Left cardiac atrium (tissue), 4 donors: Measurements from ENCODE around the gene NFIA. TPM values are rescaled to one million over a fixed set of nuclear protein-coding genes. Genes with fewer than 3 reads are reported as not detected.
"Not testable (repeated sequence)": the region's sequence is repeated elsewhere in the genome, so short reads cannot be mapped to it uniquely, and the experiment has no call there.

ENCODE experiments used
- ATAC-seq, 2 donors: fragments of 200-7000 bp; cut with Tn5 transposase; one replicate each; pipeline ENCODE4 v1.9.1; 2020; ENCODE audit warnings: mild to moderate bottlenecking in 2 of 2, moderate library complexity in 2 of 2
- DNase-seq: peaks from one replicate; pipeline ENCODE4 v3.0.0-alpha.2; 2020
- intact Hi-C, 2 donors: fragments of 100-400 bp; cut with DNase I; formaldehyde crosslinking; loops; one replicate each; pipeline versions ENCODE4 v1.14.1 to v1.15.1; 2022 to 2023
- total RNA-seq, 2 donors: library from RNA; stranded (reverse); fragmentation: NEBNext Ultra II Directional; extraction: Animal tissue kit (Norgen Biotek cat#: 25700); gene quantifications; one replicate each; pipeline ENCODE4 v1.2.1, GENCODE V29; 2021
- donor health status: DM: no; HTN: yes; CAD: no.
- donor health status: DM: no; HTN: yes; CAD: no; lungs with severe emphysema.
- donor health status: DM: yes; HTN: yes; CAD: no.
- donor health status: Dilated cardiomyopathy.

The NFIA gene
- total RNA-seq, 2 donors from 2014 or later, result 94.1 to 97.8 TPM

DNA sequence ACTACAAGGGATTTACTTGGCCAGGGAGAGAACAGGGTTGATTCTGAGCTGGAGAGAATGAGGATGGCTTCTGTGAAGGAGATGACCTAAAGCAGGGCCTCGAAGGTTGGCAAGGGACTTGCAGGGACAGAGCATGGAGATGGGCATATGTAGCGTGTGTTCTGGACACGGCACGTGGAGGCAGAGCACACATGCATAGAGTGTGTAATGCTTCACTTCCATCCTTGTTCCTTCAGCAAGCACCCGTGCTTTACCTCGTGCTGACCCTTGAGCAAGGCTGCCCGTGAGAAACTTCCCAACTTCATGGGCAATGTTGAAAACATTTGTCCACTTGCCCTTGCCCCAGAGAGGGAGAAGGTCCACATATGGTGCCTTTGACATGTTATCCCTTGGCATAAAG, 33.1 kb downstream of the NFIA start:
- peak in 1 of 2 donors; percentile 12 for ATAC-seq
- intact Hi-C loops, result no loop called here
- DNase-seq, result no peak

DNA sequence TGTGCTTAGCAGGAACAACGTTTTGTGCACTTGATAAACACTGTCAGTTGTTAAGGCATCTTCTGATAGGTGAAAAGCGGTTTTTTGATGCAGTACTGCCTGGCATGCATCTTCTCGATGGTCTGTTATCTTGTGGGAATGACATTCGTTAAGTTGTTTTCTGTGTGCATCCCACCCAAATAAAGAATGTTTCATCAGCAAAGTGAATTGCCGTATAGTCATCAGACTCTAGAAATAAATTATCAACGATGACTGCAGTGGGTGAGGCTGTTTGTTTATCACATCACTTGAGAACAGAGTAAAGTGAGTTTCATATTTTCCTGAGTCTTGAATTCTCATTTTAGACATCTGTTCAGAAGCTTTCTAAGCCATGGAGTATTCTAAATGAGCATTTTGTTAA, 34.1 kb downstream of the NFIA start:
- intact Hi-C loops, result no loop called here
- DNase-seq (no peak), ATAC-seq (peak in 1 of 2 donors; percentile 77)

DNA sequence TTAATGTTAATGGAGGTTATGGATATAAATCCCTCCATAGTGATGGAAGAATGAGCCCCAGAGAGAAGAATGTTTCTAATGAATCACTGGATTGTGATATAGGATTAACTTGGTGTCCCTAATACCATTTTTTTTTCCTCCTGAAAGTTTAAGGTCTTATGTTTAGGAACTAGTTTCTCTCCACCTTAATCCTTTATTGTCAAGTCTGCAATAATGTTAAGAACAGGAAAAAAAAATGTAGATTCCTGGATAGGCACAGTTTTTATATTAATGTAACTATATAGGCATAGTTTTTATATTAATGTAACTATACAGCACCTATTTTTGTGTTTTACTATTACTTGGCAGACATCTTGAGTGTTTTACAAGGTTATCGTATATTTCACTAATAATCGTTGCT, 34.9 kb downstream of the NFIA start:
- ATAC-seq, result no peak
- intact Hi-C loops, result no loop called here
- DNase-seq, result no peak

DNA sequence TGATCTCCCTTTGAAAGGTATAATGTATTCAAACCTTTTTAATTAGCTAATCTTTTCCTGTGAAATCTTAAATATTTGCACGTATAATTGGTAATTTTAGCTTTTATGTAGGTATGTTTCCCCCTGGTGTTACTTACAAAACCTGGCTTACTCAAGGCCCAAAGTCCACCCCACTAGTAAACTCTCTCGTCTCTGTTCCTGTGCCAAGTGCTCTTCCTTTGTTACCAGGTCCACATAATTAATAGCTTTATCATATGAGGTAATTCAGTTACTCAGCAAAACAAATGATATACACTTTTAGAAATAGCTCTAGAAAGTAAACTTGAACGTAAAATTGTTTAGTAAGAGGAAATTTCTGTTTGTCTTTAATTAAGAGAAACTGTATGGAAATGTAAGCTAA, 36.7 kb downstream of the NFIA start:
- intact Hi-C loops, result no loop called here
- DNase-seq (no peak), ATAC-seq (no peak)

DNA sequence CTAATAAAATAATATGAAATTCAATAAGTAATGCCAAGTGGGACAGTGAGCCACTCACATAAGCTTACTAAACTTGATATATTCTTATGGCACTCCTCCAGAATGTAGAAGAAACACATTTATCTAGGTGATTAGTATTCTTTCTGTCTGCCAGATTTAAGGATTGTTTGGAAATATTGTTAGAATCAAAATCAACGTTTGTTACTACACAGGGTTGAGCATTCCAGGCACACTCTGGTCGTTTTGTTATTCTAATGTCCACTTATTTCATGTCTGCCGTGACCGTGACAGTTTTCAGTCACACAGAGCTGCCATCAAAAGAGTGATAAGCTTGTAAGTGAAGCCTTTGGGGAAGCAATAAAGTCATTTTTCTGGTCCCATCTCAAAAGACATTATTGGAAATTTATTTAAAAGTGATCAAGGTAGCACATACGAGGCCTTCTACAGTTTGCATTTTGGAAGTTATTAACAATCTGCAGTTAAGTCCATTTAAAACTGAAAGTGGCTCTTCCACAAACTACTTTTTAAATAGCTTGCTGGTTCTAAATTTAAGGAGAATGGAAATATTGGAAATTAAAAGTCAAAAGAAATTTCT, 38.0 kb downstream of the NFIA start:
- DNase-seq (no peak), ATAC-seq (peak in 1 of 2 donors; percentile 30)
- intact Hi-C loops, result no loop called here

DNA sequence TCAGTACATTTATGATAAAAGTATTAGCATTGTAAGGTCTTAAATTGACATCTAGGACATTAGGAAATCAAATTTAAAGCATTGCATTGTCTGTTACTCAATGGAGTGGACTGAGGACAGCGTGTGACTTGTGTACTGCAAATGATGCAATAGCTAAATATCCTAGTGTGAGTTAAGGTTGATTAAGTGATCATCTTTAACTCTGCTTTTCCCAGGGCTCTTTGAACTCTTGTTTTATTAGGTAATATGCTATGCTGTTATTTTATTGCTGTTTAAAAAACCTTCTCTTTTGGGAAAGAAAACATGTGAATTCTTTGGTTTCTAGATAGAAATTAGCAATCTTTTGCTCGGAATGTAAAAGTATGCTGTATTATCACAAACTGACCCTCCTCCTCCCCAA, 38.6 kb downstream of the NFIA start:
- intact Hi-C loops, result no loop called here
- ATAC-seq (peak; percentile 63 to 66), DNase-seq (no peak)

DNA sequence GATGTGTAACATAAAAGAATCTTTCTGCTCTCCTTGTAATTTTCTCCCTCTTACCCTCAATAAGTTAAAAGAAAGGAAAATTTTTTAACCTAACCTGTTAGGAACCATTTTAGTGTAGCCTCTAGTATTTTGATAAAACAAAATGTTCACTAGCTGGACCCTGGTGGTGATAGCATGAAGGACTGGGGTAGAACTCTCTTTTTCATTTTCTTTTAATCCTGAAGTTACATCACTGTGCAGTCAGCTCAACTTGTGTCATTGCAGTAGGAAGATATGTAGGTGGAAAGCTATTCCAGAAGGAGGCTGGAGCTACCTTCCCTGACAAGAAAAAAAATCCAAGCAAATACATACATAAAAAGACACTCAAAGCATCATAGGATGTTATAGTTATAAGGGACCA, 39.3 kb downstream of the NFIA start:
- no peak for DNase-seq
- ATAC-seq, result no peak
- intact Hi-C loops, result no loop called here

DNA sequence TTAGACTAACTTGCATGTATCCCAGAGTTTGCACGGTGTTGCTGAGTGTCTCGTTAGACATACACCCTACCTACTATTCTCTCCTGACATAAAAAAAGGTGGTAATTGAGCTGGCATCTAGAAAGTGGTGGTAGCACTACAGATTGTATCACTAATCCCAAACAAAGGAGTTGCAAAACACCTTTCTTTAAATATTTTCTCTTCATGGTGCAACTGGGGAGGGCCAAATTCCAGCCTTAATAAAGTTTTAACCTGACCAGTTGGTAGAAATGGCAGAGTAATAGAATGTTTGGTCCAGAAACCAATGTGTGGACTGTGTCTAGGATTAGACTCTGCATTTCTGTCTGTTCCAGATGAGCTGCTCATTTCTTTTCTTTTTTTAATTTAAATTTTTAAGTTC, 40.0 kb downstream of the NFIA start:
- no peak for ATAC-seq
- intact Hi-C loops, result no loop called here

DNA sequence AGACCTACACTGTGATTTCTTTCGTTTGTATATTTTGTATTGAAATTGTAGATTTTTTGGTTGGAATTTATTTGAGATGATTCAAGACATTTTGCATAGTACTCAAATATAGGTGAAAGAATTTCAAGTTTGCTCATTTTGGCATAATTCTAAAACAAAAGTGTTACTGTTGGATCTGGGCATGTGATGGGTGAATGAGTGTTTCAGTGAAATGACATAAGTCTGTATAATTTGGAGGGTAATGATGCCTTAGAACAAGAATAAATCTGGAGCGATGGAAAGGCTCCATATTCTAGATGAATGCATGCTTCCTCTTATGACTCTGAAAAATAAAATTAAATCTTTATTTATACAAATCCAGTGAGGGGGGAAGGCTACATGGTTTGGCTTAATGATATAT, 41.0 kb downstream of the NFIA start:
- intact Hi-C loops, result no loop called here
- DNase-seq (no peak), ATAC-seq (no peak)

More for the DNA sequence above, 40.0 kb downstream of the NFIA start:
- no peak for DNase-seq

DNA sequence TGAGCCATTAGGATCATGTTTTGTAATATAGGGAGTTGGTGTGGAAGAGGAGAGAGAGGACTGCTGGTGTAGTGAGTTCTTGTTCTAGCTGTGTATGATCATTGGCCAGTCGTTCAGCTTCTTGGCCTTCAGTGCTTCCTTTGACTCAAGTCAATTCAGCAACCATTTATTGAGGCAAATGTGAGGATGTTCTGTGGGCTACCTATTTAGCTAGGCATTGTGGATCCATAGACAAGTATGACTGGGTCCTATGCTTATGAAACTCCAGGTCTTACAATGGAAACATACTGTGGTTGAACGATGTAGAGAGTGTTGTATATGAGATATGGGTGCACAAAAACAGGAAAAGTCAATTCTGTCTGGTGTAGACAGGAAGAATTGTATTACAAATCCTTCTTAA, 41.7 kb downstream of the NFIA start:
- ATAC-seq, result no peak

DNA sequence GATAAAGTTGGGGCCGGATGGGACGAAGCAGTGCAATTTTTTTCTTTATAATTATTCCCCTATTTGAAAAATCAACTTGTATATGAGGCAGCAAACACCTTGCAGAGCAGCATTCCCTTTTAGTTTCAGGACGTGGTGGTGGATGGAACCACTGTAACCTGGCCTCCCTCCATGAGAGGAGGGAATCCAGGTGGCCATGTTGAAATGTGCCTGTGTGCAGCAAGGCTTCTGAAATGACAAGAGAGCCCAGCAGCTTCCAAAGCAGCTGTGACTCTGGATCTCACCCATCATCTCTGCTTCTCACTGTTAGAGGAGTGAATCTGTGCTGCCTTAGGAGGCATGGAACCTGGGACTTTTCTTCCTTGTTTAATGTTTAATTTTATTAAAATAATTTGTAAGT, 42.3 kb downstream of the NFIA start:
- intact Hi-C loops, result no loop called here
- no peak for DNase-seq

More for the DNA sequence above, 41.7 kb downstream of the NFIA start:
- no peak for DNase-seq
- intact Hi-C loops, result no loop called here

DNA sequence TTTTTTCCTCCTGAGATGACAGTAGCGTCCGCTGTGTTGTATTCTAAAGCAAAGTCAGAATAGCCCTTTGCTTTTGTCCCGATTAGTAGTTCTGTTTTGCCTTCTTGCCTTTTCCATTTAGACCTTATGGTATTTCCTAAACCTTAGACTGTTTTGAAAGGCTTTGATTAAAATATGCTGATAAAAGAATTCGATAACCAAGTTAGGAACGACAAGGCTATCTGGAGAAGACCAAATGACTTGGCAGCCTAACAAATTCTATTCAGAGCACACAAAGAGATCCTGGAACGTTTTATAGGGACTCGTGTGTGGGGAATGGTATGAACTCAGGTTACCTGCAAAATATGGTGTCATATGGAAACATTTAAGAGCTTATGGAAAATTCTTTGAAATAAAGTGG, 42.9 kb downstream of the NFIA start:
- no peak for ATAC-seq
- intact Hi-C loops, result no loop called here
- DNase-seq, result no peak

More for the DNA sequence above, 42.3 kb downstream of the NFIA start:
- ATAC-seq, result peak; percentile 35 to 45

DNA sequence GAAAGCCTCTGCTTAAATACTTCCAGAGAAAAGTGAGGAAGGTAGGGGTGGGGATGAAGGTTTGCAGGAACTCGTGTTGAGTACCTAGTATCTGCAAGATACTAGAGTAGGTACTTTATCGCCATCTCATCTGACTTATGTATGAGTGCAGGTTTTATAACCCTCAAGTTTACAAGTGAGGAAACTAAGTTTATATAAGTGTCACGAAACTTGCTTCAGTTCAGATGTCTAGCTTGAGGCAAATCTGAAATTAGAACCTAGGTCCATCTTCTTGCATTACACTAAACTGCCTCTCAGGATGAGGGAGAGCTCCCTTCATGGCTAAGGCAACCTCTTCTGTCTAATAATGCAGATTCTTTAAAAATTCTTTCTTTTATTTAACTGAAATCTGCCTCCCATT, 43.5 kb downstream of the NFIA start:
- no peak for ATAC-seq
- intact Hi-C loops, result no loop called here
- no peak for DNase-seq

DNA sequence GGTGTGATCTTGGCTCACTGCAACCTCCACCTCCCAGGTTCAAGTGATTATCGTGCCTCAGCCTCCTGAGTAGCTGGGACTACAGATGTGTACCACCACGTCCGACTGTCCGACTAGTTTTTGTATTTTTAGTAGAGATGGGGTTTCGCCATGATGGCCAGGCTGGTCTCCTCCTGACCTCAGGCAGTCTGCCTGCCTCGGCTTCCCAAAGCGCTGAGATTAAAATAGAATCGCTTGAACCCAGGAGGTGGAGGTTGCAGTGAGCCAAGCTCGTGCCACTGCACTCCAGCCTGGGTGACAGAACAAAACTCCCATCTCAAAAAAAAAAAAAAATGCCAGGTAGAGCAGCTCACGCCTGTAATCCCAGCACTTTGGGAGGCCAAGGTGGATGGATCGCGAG, 44.5 kb downstream of the NFIA start:
- intact Hi-C loops, ATAC-seq, DNase-seq: not testable (repeated sequence)

DNA sequence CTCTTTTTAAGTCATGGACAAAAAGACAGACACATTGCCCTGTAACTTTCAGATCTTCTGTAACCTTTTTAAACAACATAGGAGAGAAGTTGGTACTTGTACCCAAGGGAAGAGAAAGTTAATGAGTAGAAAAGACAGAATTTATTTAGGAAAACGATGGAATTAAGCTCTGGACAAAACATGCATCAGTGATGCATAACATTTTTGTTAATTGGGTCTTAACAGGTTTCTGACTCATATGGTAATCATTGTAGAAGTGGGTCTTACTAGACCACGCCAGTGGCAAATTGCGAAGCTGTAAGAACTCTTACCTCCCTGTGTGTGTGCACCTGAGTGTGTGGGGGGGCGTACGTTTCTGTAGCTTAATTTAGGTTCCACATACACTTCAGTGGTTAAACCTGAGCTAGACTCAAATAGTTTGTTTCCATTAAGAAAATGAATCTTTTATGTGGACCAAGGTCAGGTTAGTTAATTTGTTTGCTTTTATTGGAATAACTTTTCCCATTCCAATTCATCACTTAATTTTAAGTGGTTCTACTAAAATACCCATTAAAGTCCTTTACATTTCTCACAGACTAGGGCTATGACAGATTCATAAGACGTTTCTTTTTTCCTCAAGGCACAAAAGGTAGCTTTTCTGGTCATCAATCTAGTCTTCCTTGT, 48.1 kb downstream of the NFIA start:
- no peak for DNase-seq
- no peak for ATAC-seq
- intact Hi-C loops, result loop anchor here in 1 of 2 donors (5.0 kb wide), 1 partner anchor 47 kb away; no protein-coding TSS in a partner anchor

DNA sequence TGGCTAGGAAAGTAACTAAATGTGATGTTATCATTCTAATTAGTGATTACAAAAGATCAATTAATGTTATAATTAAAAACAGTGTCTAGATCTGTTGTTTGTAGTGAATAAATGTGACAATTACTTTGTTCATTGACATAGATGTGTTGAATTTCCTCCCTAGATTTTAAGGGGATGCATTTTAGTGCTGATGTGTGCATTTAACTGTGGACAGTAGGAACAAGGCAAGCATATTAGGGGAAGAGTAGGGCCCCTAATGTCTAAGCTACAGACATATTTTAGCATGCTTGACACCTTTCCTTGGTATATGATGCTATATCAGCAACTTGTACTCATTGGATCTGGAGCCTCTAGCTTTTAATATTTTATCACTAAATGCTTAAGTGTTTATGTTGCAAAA, 48.9 kb downstream of the NFIA start:
- intact Hi-C loops, result loop anchor here in 1 of 2 donors (5.0 kb wide), 1 partner anchor 46 kb away; no protein-coding TSS in a partner anchor
- ATAC-seq (no peak), DNase-seq (no peak)

DNA sequence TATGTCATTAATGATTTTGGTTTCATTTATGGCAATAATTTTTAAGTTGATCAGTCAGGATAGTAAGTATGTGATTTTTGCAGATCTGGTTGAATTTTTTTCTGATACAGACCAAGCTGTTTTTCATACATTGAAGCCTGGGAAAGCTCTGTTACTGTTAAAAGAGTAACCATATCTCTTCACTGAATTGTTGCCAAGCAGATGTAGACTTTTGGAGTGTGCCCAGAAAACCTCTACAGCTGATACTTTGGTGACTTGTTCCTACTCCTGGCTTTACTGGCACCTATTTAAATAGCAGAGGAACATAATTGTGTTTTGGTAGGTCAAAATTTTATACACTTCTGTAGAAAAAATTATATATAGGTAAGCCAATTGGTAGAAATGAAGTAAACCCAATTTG, 49.4 kb downstream of the NFIA start:
- intact Hi-C loops, result loop anchor here in 1 of 2 donors (5.0 kb wide), 1 partner anchor 46 kb away; no protein-coding TSS in a partner anchor
- DNase-seq (no peak), ATAC-seq (no peak)

DNA sequence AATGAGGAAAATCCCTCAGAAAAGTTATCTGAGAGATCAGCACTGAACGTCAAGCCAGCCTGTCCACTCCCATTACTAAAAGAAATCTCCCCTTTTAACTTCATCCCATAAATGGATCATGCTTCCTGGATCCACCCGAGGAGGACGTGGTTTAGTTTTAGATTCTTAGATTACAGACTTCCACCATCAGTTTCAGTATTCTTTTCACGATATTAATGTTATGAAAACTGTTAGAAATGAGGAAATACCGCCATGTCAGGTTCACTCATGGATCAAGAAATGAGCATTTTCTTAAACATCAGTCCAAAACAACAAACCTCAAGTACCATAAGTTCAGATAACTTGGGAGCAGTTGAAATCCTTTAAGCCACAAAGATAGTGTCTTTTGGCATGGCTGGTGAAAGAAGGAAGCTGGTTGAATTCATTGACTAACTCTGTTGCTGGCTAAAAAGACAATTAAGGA, 49.8 kb downstream of the NFIA start:
- peak in 1 of 2 donors; percentile 28 for ATAC-seq
- intact Hi-C loops, result loop anchor here in 1 of 2 donors (5.0 kb wide), 1 partner anchor 45 kb away; no protein-coding TSS in a partner anchor
- DNase-seq, result no peak

DNA sequence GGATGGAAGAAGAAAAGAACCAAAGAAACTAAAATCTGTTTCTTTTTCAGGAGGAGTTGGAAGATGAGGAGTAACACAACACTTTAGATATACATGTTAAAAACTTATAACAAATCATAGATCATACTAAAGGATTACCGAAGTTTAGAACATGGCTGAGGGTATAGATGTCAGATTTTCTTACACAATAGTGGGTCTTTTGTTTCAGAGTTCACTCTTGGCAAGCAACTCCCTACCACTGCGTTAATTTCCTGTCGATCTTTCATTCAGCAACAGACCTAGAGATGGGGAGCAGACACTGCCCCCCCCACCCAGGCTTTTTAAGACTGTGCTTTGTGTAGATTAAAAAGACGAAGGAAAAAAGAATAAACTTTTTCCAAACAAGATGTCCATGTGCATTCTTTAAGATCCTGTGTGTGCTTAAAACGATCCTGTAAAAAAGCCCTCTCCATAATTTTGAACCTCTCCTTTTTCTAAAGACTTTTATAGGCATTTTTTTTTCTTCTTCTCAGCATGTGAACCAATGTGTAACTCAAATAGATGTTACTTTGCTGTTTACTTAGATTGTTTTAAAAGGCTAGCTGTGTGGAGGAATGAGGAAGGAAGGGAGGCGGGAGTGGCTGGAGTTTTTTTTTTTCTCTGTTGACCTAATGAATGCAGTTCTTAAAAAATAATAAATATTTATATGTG, 50.4 kb downstream of the NFIA start:
- ATAC-seq (peak in 1 of 2 donors; percentile 44), DNase-seq (no peak)
- intact Hi-C loops, result loop anchor here in 1 of 2 donors (5.0 kb wide), 1 partner anchor 45 kb away; no protein-coding TSS in a partner anchor
